ENCODE results near the gene POLN. TPM values are rescaled to one million over a fixed set of nuclear protein-coding genes. Genes with fewer than 3 reads are reported as not detected.
"Not testable (repeated sequence)": the region's sequence is repeated elsewhere in the genome, so short reads cannot be mapped to it uniquely, and the experiment has no call there.

The POLN gene
- total and polyA plus RNA-seq, 2 donors, result 1.0 to 3.1 TPM

DNA sequence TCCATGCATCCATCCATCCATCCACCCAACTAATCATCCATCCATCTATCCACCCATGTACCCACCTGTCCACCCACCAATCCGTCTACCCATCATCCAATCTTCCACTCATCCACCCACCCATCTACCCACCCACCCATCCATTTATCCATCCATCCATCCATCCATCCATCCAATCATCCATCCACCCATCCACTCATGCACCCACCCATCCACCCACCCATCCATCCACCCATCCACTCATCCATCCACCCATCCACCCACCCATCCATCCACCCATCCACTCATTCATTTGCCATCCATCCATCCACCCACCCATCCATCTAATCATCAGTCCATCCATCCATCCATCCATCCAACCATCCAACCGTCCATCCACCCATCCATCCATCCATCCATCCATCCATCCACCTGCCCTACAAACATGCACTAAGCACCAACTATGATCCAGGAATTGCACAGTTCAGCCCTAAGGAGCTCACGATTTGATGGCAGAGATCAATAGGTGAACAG lies 41.3 kb upstream of the POLN start:
- H3K27ac ChIP-seq (ENCODE audit: low read depth), result no peak overlapping the region
- no peak for DNase-seq (ENCODE audit: extremely low spot score)
- WGBS, result 93% methylated on average over 3 of the region's 3 CpGs
- no peak overlapping the region for H3K4me3 ChIP-seq (ENCODE audit: low read depth, low read length)
- no peaks in the 10 kb centered on the region for H3K36me3 ChIP-seq (ENCODE audit: insufficient read depth)
- no peaks in the 10 kb centered on the region for H3K4me1 ChIP-seq (ENCODE audit: insufficient read depth)

DNA sequence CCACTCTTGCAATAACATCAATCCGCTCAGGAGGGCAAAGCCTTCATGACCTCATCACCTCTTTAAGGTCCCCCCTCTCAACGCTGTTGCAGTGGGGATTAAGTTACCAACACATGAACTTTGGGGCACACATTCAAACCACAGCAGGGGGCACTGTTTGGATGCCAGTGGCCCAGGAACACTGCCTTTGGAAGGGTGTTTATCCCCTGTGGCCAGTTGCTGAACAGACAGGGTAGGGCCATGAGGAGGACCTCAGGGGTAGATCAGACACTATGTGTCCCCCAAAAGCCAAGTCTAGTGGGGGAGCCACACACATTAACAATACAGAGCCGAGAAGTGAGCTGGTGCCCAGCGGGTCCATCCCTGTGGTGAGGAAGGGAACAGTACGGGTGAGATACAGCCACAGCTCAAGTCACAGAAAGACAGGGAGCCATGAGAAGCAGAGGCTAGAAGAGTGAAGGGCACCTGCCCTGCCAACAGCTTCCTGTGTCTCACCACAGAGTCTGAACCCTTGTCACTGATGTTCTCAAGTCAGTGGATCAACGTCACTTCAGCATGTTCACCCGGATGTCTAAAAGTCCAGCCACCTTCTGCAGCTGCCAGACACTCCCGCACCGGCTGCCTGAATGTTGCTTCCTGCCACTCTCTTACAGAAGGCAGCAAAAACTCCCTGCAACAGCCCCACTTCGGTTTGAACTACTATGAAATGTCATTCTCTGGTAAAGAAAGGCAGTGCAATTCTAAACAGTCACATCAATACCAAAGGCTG lies 39.8 kb upstream of the POLN start:
- WGBS, result 71% methylated on average over 10 of the region's 10 CpGs
- no peak for DNase-seq (ENCODE audit: extremely low spot score)
- Histone ChIP-seq H3K4me3 (ENCODE audit: low read depth, low read length) (no peak overlapping the region), H3K27ac (ENCODE audit: low read depth) (no peak overlapping the region), H3K36me3 (ENCODE audit: insufficient read depth) (no peaks in the 10 kb centered on the region), H3K4me1 (ENCODE audit: insufficient read depth) (no peaks in the 10 kb centered on the region)

GRCh38 chr4:2280531-2281300 lies 38.8 kb upstream of the POLN start:
- no peak overlapping the region for H3K4me3 ChIP-seq (ENCODE audit: low read depth, low read length)
- H3K4me1 ChIP-seq (ENCODE audit: insufficient read depth), result no peaks in the 10 kb centered on the region
- no peak overlapping the region for H3K27ac ChIP-seq (ENCODE audit: low read depth)
- WGBS, result 84% methylated on average over 13 of the region's 13 CpGs
- H3K36me3 ChIP-seq (ENCODE audit: insufficient read depth), result no peaks in the 10 kb centered on the region
- DNase-seq (ENCODE audit: extremely low spot score), result no peak

DNA sequence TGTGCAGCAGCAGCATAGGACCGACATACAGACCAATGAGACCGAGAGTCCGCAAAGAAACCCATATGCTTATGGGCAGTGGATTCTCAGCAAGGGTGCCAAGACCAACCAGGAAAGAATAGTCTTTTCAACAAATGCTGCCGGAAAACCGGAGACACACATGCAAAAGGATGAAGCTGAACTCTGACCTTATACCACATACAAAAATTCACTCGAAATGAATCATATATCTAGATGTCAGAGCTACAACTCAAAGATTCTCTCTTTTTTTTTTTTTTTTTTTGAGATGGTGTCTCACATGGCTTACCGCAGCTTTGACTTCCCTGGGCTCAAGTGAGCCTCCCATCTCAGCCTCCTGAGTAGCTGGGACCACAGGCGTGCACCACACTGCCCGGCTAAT lies 36.0 kb upstream of the POLN start:
- Histone ChIP-seq H3K4me1 (ENCODE audit: insufficient read depth) (no peaks in the 10 kb centered on the region), H3K27ac (ENCODE audit: low read depth) (no peak overlapping the region), H3K4me3 (ENCODE audit: low read depth, low read length) (no peak overlapping the region), H3K36me3 (ENCODE audit: insufficient read depth) (no peaks in the 10 kb centered on the region)
- no peak for DNase-seq (ENCODE audit: extremely low spot score)
- 95% methylated on average over 9 of the region's 9 CpGs for WGBS

GRCh38 chr4:2276581-2277325 lies 34.8 kb upstream of the POLN start:
- no peaks in the 10 kb centered on the region for H3K4me1 ChIP-seq (ENCODE audit: insufficient read depth)
- H3K4me3 ChIP-seq (ENCODE audit: low read depth, low read length), result no peak overlapping the region
- 94% methylated on average over 30 of the region's 30 CpGs for WGBS
- no peaks in the 10 kb centered on the region for H3K36me3 ChIP-seq (ENCODE audit: insufficient read depth)
- DNase-seq (ENCODE audit: extremely low spot score), result no peak
- H3K27ac ChIP-seq (ENCODE audit: low read depth), result no peak overlapping the region

- H3K27ac ChIP-seq (ENCODE audit: low read depth), result no peak overlapping the region
- 92% methylated on average over 44 of the region's 44 CpGs for whole genome bisulfite sequencing
- no peaks in the 10 kb centered on the region for H3K36me3 ChIP-seq (ENCODE audit: insufficient read depth)
- DNase-seq (ENCODE audit: extremely low spot score), result no peak
- H3K4me1 ChIP-seq (ENCODE audit: insufficient read depth), result no peaks in the 10 kb centered on the region
- H3K4me3 ChIP-seq (ENCODE audit: low read depth, low read length), result no peak overlapping the region
Measured at GRCh38 chr4:2275546-2276251, 33.8 kb upstream of the POLN start.

DNA sequence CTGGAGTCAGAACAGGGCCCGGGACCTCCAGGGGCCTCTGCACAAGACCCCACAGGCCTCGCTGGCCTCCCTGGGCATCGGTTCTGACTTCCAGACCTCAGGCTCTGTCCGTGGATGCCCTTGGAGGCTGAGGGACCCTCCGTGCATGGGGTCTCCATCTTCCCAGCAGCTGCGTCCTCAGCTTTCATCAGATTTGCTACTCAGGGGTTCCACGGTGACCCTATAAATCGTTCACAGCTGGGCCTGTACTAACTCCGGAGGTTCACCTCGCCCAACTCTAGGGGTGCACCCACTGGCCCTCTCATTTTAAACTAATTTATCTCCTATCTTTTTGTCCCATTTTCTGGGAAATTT lies 33.1 kb upstream of the POLN start:
- 92% methylated on average over 10 of the region's 10 CpGs for WGBS
- H3K27ac ChIP-seq (ENCODE audit: low read depth); H3K4me1 ChIP-seq (ENCODE audit: insufficient read depth); H3K36me3 ChIP-seq (ENCODE audit: insufficient read depth); DNase-seq (ENCODE audit: extremely low spot score); H3K4me3 ChIP-seq (ENCODE audit: low read depth, low read length): not testable (repeated sequence)

GRCh38 chr4:2274320-2275043 lies 32.6 kb upstream of the POLN start:
- no peak overlapping the region for H3K4me3 ChIP-seq (ENCODE audit: low read depth, low read length)
- no peaks in the 10 kb centered on the region for H3K36me3 ChIP-seq (ENCODE audit: insufficient read depth)
- H3K27ac ChIP-seq (ENCODE audit: low read depth), result no peak overlapping the region
- no peak for DNase-seq (ENCODE audit: extremely low spot score)
- WGBS, result 84% methylated on average over 21 of the region's 21 CpGs
- no peaks in the 10 kb centered on the region for H3K4me1 ChIP-seq (ENCODE audit: insufficient read depth)

GRCh38 chr4:2273657-2274319 lies 31.9 kb upstream of the POLN start:
- Histone ChIP-seq H3K36me3 (ENCODE audit: insufficient read depth) (no peaks in the 10 kb centered on the region), H3K4me3 (ENCODE audit: low read depth, low read length) (no peak overlapping the region), H3K4me1 (ENCODE audit: insufficient read depth) (no peaks in the 10 kb centered on the region), H3K27ac (ENCODE audit: low read depth) (no peak overlapping the region)
- 80% methylated on average over 24 of the region's 24 CpGs for WGBS
- no peak for DNase-seq (ENCODE audit: extremely low spot score)

- no peak for DNase-seq (ENCODE audit: extremely low spot score)
- Histone ChIP-seq H3K4me1 (ENCODE audit: insufficient read depth) (no peaks in the 10 kb centered on the region), H3K36me3 (ENCODE audit: insufficient read depth) (no peaks in the 10 kb centered on the region), H3K4me3 (ENCODE audit: low read depth, low read length) (no peak overlapping the region), H3K27ac (ENCODE audit: low read depth) (no peak overlapping the region)
- 81% methylated on average over 15 of the region's 15 CpGs for WGBS
Measured at GRCh38 chr4:2273221-2273620, 31.3 kb upstream of the POLN start.

DNA sequence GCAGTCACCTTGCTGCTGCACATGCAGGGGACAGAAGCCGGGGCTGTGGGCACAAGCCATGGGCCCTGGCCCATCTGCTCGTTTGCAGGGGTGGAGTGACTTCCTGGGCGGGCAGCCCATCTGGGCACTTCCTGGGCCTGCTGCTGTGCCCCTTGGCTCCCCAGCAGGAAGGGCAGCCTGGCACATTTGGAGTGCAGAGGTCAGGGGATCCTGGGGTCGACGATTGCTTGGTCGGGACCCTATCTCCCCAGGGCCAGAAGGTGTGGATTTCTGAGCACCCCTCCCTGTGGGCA lies 30.9 kb upstream of the POLN start:
- Histone ChIP-seq H3K36me3 (ENCODE audit: insufficient read depth) (no peaks in the 10 kb centered on the region), H3K4me1 (ENCODE audit: insufficient read depth) (no peaks in the 10 kb centered on the region), H3K4me3 (ENCODE audit: low read depth, low read length) (no peak overlapping the region), H3K27ac (ENCODE audit: low read depth) (no peak overlapping the region)
- DNase-seq (ENCODE audit: extremely low spot score), result no peak
- 87% methylated on average over 6 of the region's 6 CpGs for WGBS

- no peak overlapping the region for H3K27ac ChIP-seq (ENCODE audit: low read depth)
- H3K4me3 ChIP-seq (ENCODE audit: low read depth, low read length), result no peak overlapping the region
- DNase-seq (ENCODE audit: extremely low spot score), result no peak
- H3K36me3 ChIP-seq (ENCODE audit: insufficient read depth), result no peaks in the 10 kb centered on the region
- H3K4me1 ChIP-seq (ENCODE audit: insufficient read depth), result no peaks in the 10 kb centered on the region
- WGBS, result 91% methylated on average over 25 of the region's 25 CpGs
Measured at GRCh38 chr4:2272026-2272827, 30.3 kb upstream of the POLN start.

Data from urinary bladder (tissue), 4 donors.